B cell (primary cell): ENCODE results near the gene C11orf54. TPM values are rescaled to one million over a fixed set of nuclear protein-coding genes. Genes with fewer than 3 reads are reported as not detected.

ENCODE experiments used
- ATAC-seq: fragments of 200-7000 bp; cut with Tn5 transposase; one replicate; pipeline ENCODE4 v1.10.0; 2021; ENCODE audit warnings: low read depth, mild to moderate bottlenecking, moderate number of reproducible peaks, moderate library complexity
- CTCF ChIA-PET: fragments of 350-600 bp; sonication (Branson Sonifier 250); formaldehyde crosslinking; loops from one replicate; lab custom pipeline; 2021; ENCODE audit warnings: antibody characterized with exemption, inconsistent platforms; lab: Charles Lee
- POLR2A ChIA-PET: fragments of 350-600 bp; sonication (Branson Sonifier 250); formaldehyde crosslinking; loops from one replicate; lab custom pipeline; 2021; ENCODE audit warnings: antibody characterized with exemption; lab: Charles Lee
- DNase-seq: peaks from one replicate; pipeline ENCODE4 v3.0.0; 2013
- H2AFZ ChIP-seq: 2 replicates; pipeline ENCODE4 v1.6.1; 2012; ENCODE audit warnings: mild to moderate bottlenecking, low read depth, low read length; ENCODE audit not compliant: insufficient read depth, poor library complexity, severe bottlenecking
- H3K27ac ChIP-seq, 2 donors: 1 replicate in 1 of 2; 2 replicates in 1 of 2; pipeline ENCODE4 v1.5.1; 2012 to 2013; ENCODE audit warnings: low read length in 2 of 2, mild to moderate bottlenecking in 2 of 2, moderate library complexity in 1 of 2
- H3K27me3 ChIP-seq, 4 experiments: fragments of 200-600 bp in 1 of 4; sonication (generic) in 1 of 4; replicated peaks in 1 of 4; 1 replicate in 2 of 4; 2 replicates in 2 of 4; pipeline versions ENCODE4 v1.6.1 to v1.7.0; 2013 to 2016; ENCODE audit warnings: low read length in 3 of 4, mild to moderate bottlenecking in 2 of 4, mixed read lengths in 1 of 4, moderate library complexity in 1 of 4; ENCODE audit not compliant: insufficient read depth in 4 of 4, control insufficient read depth in 3 of 4; ENCODE audit errors: control extremely low read depth in 1 of 4
- H3K36me3 ChIP-seq, 2 experiments: replicated peaks in 1 of 2; 1 replicate in 1 of 2; 2 replicates in 1 of 2; pipeline versions ENCODE4 v1.6.1 to v1.7.1; 2013; ENCODE audit warnings: low read length in 1 of 2; ENCODE audit not compliant: insufficient read depth in 2 of 2, control insufficient read depth in 1 of 2; ENCODE audit errors: control extremely low read depth in 1 of 2, extremely low read depth in 1 of 2
- H3K4me1 ChIP-seq, 2 donors: fragments of 200-600 bp in 1 of 2; sonication (generic) in 1 of 2; 1 replicate in 1 of 2; 2 replicates in 1 of 2; pipeline versions ENCODE4 v1.5.1 to v1.6.1; 2013 to 2017; ENCODE audit warnings: low read length in 2 of 2; ENCODE audit not compliant: control insufficient read depth in 2 of 2, insufficient read depth in 2 of 2
- H3K4me2 ChIP-seq: replicated peaks from 2 replicates; pipeline ENCODE3; 2012; ENCODE audit warnings: mild to moderate bottlenecking, low read depth, low read length; ENCODE audit not compliant: poor library complexity, severe bottlenecking
- H3K4me3 ChIP-seq, 5 experiments: fragments of 200-600 bp in 1 of 5; sonication (generic) in 1 of 5; 1 replicate in 3 of 5; 2 replicates in 2 of 5; pipeline versions ENCODE4 v1.5.1 to v1.7.0; 2011 to 2016; ENCODE audit warnings: low read length in 4 of 5, mild to moderate bottlenecking in 4 of 5, low read depth in 2 of 5, control low read depth in 1 of 5, moderate library complexity in 1 of 5; ENCODE audit not compliant: insufficient read depth in 1 of 5; ENCODE audit errors: control extremely low read depth in 1 of 5, extremely low read depth in 1 of 5
- H3K79me2 ChIP-seq: fragments of 200-600 bp; sonication (generic); one replicate; pipeline ENCODE4 v1.6.0; 2016; ENCODE audit warnings: low read length; ENCODE audit not compliant: control insufficient read depth, insufficient read depth
- H3K9ac ChIP-seq: fragments of 200-600 bp; sonication (generic); 2 replicates; pipeline ENCODE4 v1.6.1; 2017; ENCODE audit warnings: mild to moderate bottlenecking, low read length, moderate library complexity
- H3K9me3 ChIP-seq, 3 donors: one replicate each; pipeline versions ENCODE4 v1.6.1 to v1.7.1; 2013; ENCODE audit warnings: low read length in 2 of 3; ENCODE audit not compliant: control insufficient read depth in 2 of 3, insufficient read depth in 1 of 3; ENCODE audit errors: control extremely low read depth in 1 of 3
- H4K20me1 ChIP-seq: 2 replicates; pipeline ENCODE4 v1.6.0; 2012; ENCODE audit warnings: mild to moderate bottlenecking, low read length; ENCODE audit not compliant: insufficient read depth, control insufficient read depth, poor library complexity, severe bottlenecking
- H3K27ac Mint-ChIP-seq: one replicate; pipeline ENCODE4 v1.8.0; 2021; ENCODE audit warnings: mixed read lengths
- H3K27me3 Mint-ChIP-seq: one replicate; pipeline ENCODE4 v1.8.0; 2021; ENCODE audit warnings: mixed read lengths
- H3K4me1 Mint-ChIP-seq: one replicate; pipeline ENCODE4 v1.8.0; 2021; ENCODE audit warnings: mixed read lengths
- H3K4me3 Mint-ChIP-seq: one replicate; pipeline ENCODE4 v1.8.0; 2021; ENCODE audit warnings: mixed read lengths
- H3K9me3 Mint-ChIP-seq: one replicate; pipeline ENCODE4 v1.8.0; 2022; ENCODE audit warnings: mixed read lengths; ENCODE audit not compliant: insufficient read depth
- CTCF ChIP-seq: fragments of 200-600 bp; IDR thresholded peaks from one replicate; pipeline ENCODE4 v1.8.0; 2022; ENCODE audit warnings: antibody characterized with exemption, mild to moderate bottlenecking
- EZH2 ChIP-seq: IDR thresholded peaks from 2 replicates; pipeline ENCODE4 v1.6.1; 2012; ENCODE audit warnings: borderline replicate concordance, low read depth, mild to moderate bottlenecking, moderate library complexity, low read length; ENCODE audit not compliant: insufficient read depth, poor library complexity, severe bottlenecking
- whole genome bisulfite sequencing: methylation state at CpG from one replicate; pipeline ENCODE4 v1.1.5; 2013; ENCODE audit warnings: missing lambda C conversion rate; ENCODE audit not compliant: insufficient coverage; 5-methylcytosine and 5-hydroxymethylcytosine counted together
- intact Hi-C: fragments of 100-400 bp; cut with micrococcal nuclease; formaldehyde crosslinking; loops from one replicate; pipeline ENCODE4 v1.10.0; 2022
- polyA plus RNA-seq: library from polyadenylated mRNA; depleted of rRNA; stranded (reverse); fragments of >200 nt; gene quantifications from 2 replicates; pipeline ENCODE4 v1.2.3, GENCODE V29; 2012
- total RNA-seq, 2 donors: library from RNA; stranded (reverse); fragments of 120-200 nt in 1 of 2; gene quantifications; 1 replicate in 1 of 2; 2 replicates in 1 of 2; pipeline versions ENCODE4 v1.2.3 to v1.2.4, GENCODE V29; 2013 to 2022

C11orf54 gene
- total and polyA plus RNA-seq, 2 donors (not counting 1 experiment from before 2014, with no cell fraction given) = 9.2 to 38.9 TPM

- Histone ChIP-seq H3K79me2 (peaks cover 85% of the 10 kb centered on the region), H3K36me3 (peaks cover 0 to 44% of the 10 kb centered on the region in 2 experiments)
These were observed 760 bp upstream of the C11orf54 start for GRCh38 chr11:93740730-93741093.

More at GRCh38 chr11:93740730-93741093, 760 bp upstream of the C11orf54 start:
- intact Hi-C loops = loop anchor here (1.0 to 10.0 kb wide), 5 partner anchors 22 to 753 kb away; partner anchors contain the start of genes ANKRD49, CEP295, MED17 and MRE11
- ChIA-PET CTCF (interaction anchor here (1.1 to 4.5 kb wide), 6 partner anchors 18 to 87 kb away, joined by 6 to 43 read pairs (median 11); partner anchors contain the start of genes CEP295 and MED17), POLR2A (interaction anchor here (1.0 to 2.9 kb wide), 6 partner anchors 17 to 80 kb away, joined by 5 to 38 read pairs (median 18); partner anchors contain the start of genes CEP295 and MED17)
- H3K27ac ChIP-seq = peak overlapping the region; percentile 90 to 96
- H4K20me1 ChIP-seq = peaks cover 22% of the 10 kb centered on the region
- no peak for TF ChIP-seq EZH2
- TF ChIP-seq CTCF = no peak
- H3K4me3 ChIP-seq = peak overlapping the region; percentile 73 to 98 (median 92)
- no peaks in the 10 kb centered on the region for H3K27me3 ChIP-seq
- under 1% methylated on average over 18 of the region's 20 CpGs for WGBS
- H3K27ac Mint-ChIP-seq = peak overlapping the region; percentile 98
- peaks cover 65% of the 10 kb centered on the region for H3K4me1 Mint-ChIP-seq
- H3K4me1 ChIP-seq = peaks cover 36 to 39% of the 10 kb centered on the region in 2 donors
- no peaks in the 10 kb centered on the region for H3K27me3 Mint-ChIP-seq
- H2AFZ ChIP-seq = peak overlapping the region; percentile 89
- peak; percentile 10 for ATAC-seq
- H3K9ac ChIP-seq = peak overlapping the region; percentile 92
- H3K9me3 ChIP-seq = no peaks in the 10 kb centered on the region
- H3K9me3 Mint-ChIP-seq = no peaks in the 10 kb centered on the region
- H3K4me2 ChIP-seq = peak overlapping the region; percentile 91
- DNase-seq = no peak
- H3K4me3 Mint-ChIP-seq = peak overlapping the region; percentile 98
